Right cardiac atrium (tissue), 5 donors: ENCODE results near the gene GABPB1. TPM values are rescaled to one million over a fixed set of nuclear protein-coding genes. Genes with fewer than 3 reads are reported as not detected.

Experiments
- ATAC-seq, 2 donors: fragments of 200-7000 bp; cut with Tn5 transposase; one replicate each; pipeline versions ENCODE4 v1.8.0 to v1.9.1; 2020; ENCODE audit warnings: moderate library complexity in 2 of 2, mild to moderate bottlenecking in 1 of 2
- DNase-seq, 3 donors: peaks; one replicate each; pipeline ENCODE4 v3.0.0-alpha.2; 2020
- H3K27ac ChIP-seq: one replicate; pipeline ENCODE4 v1.5.1; 2013; ENCODE audit warnings: mild to moderate bottlenecking, low read length, control low read depth, moderate library complexity
- H3K27me3 ChIP-seq: one replicate; pipeline ENCODE4 v1.6.1; 2013; ENCODE audit not compliant: control insufficient read depth, insufficient read depth
- H3K4me1 ChIP-seq: one replicate; pipeline ENCODE4 v1.6.1; 2013; ENCODE audit warnings: low read length; ENCODE audit not compliant: control insufficient read depth, insufficient read depth
- H3K4me3 ChIP-seq: one replicate; pipeline ENCODE4 v1.5.1; 2013; ENCODE audit warnings: low read length, control low read depth
- H3K9me3 ChIP-seq: one replicate; pipeline ENCODE4 v1.6.1; 2013; ENCODE audit warnings: low read length; ENCODE audit not compliant: control insufficient read depth
- WGBS: extraction: QIAGEN DNeasy Blood & Tissue Kit; methylation state at CpG from one replicate; pipeline ENCODE4 v1.1.7; 2013; 5-methylcytosine and 5-hydroxymethylcytosine counted together
- intact Hi-C, 4 donors: fragments of 100-400 bp; cut with DNase I; formaldehyde crosslinking; loops; one replicate each; pipeline versions ENCODE4 v1.11.0 to v1.14.0; 2022 to 2023
- polyA plus RNA-seq: library from polyadenylated mRNA; stranded (reverse); fragments of 200-250 nt; gene quantifications from one replicate; pipeline ENCODE4 v1.2.3, GENCODE V29; 2013
- total RNA-seq, 4 donors: library from RNA; stranded (reverse); fragmentation: NEBNext Ultra II Directional; extraction: Animal tissue kit (Norgen Biotek cat#: 25700); gene quantifications; one replicate each; pipeline ENCODE4 v1.2.1, GENCODE V29; 2021
- donor health status: healthy with polysubstance abuse.
- donor health status: DM: no; HTN: yes; CAD: no.
- donor health status: DM: no; HTN: no; CAD: no.
- donor health status: DM: no; HTN: yes; CAD: no; lungs with severe emphysema.
- donor health status: DM: yes; HTN: yes; CAD: no.

The GABPB1 gene
- total and polyA plus RNA-seq, 5 donors, result 5.2 to 11.2 (median 10.1) TPM

DNA sequence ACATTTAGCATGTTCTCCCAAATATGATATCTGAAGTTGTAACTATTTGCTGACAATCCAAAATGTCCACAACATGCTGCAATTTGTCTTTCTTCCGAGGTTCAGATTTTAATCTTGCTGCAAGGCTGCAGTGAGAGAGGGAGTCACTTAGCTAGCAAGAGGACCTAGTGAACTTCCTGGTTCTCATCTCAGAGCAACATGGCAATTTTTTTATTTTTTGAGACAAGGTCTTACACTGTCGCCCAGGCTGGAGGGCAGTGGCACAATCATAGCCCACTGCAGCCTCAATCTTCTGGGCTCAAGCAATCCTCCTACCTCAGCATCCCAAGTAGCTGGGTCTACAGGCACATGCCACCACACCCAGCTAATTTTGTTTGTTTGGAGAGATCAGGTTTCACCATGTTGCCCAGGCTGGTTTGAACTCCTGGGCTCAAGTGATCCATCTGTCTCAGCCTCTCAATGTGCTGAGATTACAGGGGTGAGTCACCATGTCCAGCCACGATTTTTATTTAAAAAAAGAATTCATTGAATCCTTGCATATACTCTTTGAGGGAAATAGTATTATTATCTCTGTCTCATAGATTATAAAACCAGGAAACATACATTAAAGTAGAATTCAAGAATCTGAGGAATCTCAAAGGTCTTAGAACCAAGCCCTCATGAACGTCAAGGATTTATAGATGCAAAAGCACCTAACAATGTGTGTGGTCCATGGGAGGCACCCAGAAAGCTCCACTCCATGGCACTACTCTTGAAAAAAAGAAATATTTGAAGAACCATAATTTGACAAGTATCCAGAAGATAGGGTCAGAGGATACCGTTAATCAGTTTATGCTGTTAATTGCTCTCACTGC, 98.6 kb downstream of the GABPB1 start:
- no peaks in the 10 kb centered on the region for H3K4me1 ChIP-seq
- H3K4me3 ChIP-seq, result no peak overlapping the region
- WGBS, result 63% methylated on average over 5 of the region's 5 CpGs
- intact Hi-C loops, result no loop called here
- H3K27ac ChIP-seq, result no peak overlapping the region
- ATAC-seq (no peak), DNase-seq (no peak)
- no peaks in the 10 kb centered on the region for H3K27me3 ChIP-seq
- H3K9me3 ChIP-seq, result no peaks in the 10 kb centered on the region

DNA sequence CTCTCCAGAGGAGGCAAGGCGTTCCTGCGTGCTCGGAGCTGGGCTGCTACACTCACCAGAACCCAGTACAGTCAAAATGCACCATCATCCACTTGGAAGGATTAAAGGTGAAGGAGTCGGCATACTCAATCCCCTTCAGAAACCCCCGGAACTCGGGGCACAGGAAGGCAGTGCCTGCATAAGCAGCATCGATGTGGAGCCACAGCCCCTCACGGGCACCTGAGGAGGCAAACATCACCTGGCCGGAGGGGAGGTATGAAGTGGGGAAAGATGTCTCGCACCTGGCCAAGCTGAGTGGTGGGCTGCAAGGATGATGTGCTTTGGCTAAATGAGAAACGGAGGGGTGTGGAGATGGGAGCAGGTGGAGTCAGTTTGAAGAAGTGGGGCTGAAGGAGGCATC, 102.4 kb downstream of the GABPB1 start:
- Histone ChIP-seq H3K4me3 (no peak overlapping the region), H3K27me3 (no peaks in the 10 kb centered on the region), H3K9me3 (no peaks in the 10 kb centered on the region), H3K27ac (no peak overlapping the region), H3K4me1 (no peaks in the 10 kb centered on the region)
- intact Hi-C loops, result no loop called here
- WGBS, result 95% methylated on average over 11 of the region's 11 CpGs
- no peak for ATAC-seq
- DNase-seq, result no peak

DNA sequence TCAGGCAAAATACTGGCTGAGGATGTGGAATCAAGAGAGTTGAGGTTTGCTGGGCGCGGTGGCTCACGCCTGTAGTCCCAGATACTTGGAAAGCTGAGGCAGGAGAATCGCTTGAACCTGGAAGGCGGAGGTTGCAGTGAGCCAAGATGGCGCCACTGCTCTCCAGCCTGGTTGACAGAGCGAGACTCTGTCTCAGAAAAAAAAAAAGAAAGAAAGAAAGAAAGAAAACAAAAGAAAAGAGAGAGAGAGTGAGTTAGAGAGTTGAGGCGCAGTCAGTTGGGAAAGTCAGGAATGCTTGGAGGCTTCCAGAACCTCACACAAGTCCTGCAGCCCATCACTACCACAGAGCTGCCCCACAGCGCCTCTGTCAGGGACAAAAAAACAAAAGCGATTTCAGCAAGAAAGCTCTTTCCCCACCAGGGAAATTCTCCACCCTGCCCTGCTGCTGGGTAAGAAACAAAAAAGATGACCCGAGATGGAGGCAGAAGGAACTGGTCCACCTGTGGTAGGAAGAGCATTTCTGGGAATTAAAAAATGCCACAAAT, 103.3 kb downstream of the GABPB1 start:
- WGBS, result 81% methylated on average over 11 of the region's 11 CpGs
- no peaks in the 10 kb centered on the region for H3K27me3 ChIP-seq
- H3K9me3 ChIP-seq, result no peaks in the 10 kb centered on the region
- no peak for DNase-seq
- intact Hi-C loops, result no loop called here
- no peak overlapping the region for H3K27ac ChIP-seq
- no peak for ATAC-seq
- H3K4me1 ChIP-seq, result no peaks in the 10 kb centered on the region
- H3K4me3 ChIP-seq, result no peak overlapping the region

DNA sequence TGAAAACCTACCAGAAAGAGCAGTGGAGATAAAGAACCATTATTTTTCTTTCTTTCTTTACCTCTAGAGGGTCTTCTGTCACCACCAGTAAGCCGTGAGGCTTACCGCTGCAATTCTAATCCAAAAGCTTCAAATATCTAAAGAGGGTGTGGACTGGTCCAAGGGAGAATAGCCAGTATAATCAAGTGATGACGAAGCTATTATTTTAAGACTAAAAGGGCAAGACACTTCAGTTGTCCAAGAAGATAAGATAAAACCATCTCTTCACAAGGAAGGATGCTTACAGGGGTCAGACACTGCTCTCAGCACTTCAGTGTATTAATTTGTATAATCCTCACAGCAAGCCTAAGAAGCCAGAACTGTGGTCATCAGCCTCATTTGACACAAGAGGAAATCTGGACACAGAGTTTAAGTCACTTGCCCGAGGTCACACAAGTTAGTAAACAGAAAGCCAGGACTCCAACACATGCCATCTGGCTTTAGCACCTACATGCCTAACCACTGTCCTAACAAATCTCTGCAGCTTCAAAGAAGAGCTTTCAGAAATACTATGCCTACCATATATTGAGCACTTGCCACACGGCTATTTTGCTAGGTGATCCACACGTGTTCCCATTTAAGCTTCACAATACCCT, 104.1 kb downstream of the GABPB1 start:
- ATAC-seq (no peak), DNase-seq (no peak)
- no peaks in the 10 kb centered on the region for H3K9me3 ChIP-seq
- intact Hi-C loops, result no loop called here
- no peak overlapping the region for H3K27ac ChIP-seq
- no peaks in the 10 kb centered on the region for H3K27me3 ChIP-seq
- H3K4me1 ChIP-seq, result no peaks in the 10 kb centered on the region
- 36% methylated on average over 6 of the region's 6 CpGs for WGBS
- H3K4me3 ChIP-seq, result no peak overlapping the region

DNA sequence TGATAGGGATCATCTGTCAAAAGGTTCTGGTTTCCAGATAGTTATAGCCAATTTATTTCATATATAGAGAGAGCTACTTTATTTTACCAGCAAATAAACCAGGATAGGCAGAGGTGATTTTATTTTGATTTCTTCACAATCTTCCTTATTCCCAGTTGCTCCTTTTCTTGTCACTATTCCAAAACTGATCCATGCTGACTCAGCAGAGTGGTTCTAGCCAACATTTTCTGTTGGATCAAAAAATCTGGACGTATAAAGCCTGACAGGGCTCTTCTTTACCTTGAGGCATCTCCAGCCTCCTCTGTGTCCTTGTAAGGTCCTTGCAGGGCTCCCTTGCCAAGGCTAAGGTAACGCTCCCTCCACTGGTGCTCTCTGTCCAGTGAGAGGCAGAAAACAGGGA, 105.3 kb downstream of the GABPB1 start:
- Histone ChIP-seq H3K4me1 (no peaks in the 10 kb centered on the region), H3K4me3 (no peak overlapping the region), H3K9me3 (no peaks in the 10 kb centered on the region), H3K27ac (no peak overlapping the region), H3K27me3 (no peaks in the 10 kb centered on the region)
- 61% methylated on average over 2 of the region's 2 CpGs for WGBS
- intact Hi-C loops, result no loop called here
- no peak for ATAC-seq
- DNase-seq, result no peak

DNA sequence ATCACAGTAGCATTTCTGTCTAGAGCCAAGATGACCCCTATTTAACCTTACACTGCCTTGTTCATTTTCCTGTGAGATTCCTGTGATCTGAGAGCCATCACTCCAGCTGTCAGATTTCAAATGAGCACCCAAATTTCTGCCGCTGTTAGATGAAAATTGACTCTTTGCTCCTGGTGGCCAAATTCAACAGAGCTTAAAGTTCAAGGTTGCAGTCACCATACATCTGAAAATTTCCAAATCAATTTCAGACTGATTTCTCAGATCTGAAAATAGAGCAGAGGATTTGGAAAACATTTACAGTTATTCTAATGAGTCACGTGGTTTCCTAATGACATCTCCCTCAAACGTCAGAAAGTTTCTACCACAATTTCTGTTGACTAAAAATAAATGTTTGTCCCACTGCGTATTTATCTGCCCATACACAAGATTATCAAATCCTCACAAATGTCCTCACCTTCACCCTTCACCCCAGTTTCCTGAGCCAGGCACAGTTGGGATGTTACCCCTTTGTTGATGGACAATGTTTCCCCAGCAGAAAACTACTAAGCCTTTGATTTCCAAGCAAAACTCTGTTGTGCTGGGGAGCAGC, 105.9 kb downstream of the GABPB1 start:
- H3K4me1 ChIP-seq, result no peaks in the 10 kb centered on the region
- intact Hi-C loops, result no loop called here
- no peak for ATAC-seq
- DNase-seq, result no peak
- no peak overlapping the region for H3K4me3 ChIP-seq
- WGBS, result 43% methylated on average over 4 of the region's 4 CpGs
- H3K27ac ChIP-seq, result no peak overlapping the region
- no peaks in the 10 kb centered on the region for H3K9me3 ChIP-seq
- H3K27me3 ChIP-seq, result no peaks in the 10 kb centered on the region

DNA sequence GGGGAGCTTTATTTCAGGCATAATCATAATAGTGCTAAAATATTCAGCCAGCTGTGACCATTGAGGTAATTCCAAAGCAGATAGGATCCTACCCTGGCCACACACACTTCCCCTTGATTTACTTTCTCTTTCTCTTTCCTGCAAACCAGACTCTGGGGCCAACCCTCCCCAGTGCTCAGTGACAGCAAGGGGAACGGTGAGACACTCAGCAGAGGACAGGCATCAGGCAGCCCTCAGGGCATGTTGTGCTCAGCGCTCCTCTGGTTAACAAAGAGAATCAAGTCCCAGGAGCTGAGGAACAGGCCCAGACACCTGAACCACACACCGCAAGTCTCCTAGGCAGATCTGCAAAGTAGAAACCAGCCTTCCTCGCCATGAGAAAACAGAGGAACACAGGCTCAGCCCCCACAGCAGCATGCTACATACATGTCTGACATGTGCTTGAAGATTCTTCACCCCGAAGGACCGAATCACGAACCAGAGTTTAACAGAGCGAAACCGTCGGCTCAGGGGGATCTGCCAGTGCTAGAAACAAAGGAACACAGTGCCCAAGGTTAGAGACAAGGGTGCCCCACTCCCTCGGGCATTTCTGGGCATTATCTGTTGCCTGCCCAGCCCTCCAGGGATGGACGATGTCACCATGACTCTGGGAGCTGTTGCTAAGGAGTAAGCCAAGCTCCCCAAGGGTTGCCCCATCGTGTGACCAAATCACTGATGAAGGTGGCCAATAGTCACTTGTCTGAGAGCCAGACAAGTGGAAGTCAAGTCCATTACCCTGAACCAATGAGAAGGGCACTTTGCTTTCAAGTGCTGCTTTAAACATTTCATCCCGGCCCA, 107.0 kb downstream of the GABPB1 start:
- Histone ChIP-seq H3K4me3 (no peak overlapping the region), H3K27me3 (no peaks in the 10 kb centered on the region), H3K9me3 (no peaks in the 10 kb centered on the region), H3K27ac (no peak overlapping the region), H3K4me1 (no peaks in the 10 kb centered on the region)
- intact Hi-C loops, result no loop called here
- DNase-seq (peak in 1 of 3 donors; percentile 58), ATAC-seq (peak; percentile 59 to 62)
- 88% methylated on average over 14 of the region's 14 CpGs for WGBS

DNA sequence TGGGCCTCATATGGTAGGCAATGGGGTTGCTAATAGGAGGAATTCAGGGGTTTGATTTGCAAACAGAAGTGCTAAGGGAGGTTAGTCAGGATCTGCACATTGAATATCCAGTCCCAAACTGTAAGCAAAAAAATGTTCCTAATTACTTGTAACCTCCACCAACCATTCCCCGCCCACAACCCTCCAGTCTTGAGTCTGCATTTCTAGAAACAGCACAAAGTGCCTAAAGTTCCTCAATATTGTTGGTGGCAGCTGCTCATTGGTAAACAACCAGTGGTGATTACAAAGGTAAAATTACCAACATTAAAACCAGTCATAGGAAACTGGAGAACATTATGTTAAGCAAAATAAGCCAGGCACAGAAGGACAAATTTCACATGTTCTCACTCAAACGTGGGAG, 108.4 kb downstream of the GABPB1 start:
- Histone ChIP-seq H3K27ac (no peak overlapping the region), H3K9me3 (no peaks in the 10 kb centered on the region), H3K4me3 (no peak overlapping the region), H3K4me1 (no peaks in the 10 kb centered on the region), H3K27me3 (no peaks in the 10 kb centered on the region)
- intact Hi-C loops, result no loop called here
- ATAC-seq (no peak), DNase-seq (no peak)
- WGBS, result 88% methylated on average over 2 of the region's 2 CpGs

DNA sequence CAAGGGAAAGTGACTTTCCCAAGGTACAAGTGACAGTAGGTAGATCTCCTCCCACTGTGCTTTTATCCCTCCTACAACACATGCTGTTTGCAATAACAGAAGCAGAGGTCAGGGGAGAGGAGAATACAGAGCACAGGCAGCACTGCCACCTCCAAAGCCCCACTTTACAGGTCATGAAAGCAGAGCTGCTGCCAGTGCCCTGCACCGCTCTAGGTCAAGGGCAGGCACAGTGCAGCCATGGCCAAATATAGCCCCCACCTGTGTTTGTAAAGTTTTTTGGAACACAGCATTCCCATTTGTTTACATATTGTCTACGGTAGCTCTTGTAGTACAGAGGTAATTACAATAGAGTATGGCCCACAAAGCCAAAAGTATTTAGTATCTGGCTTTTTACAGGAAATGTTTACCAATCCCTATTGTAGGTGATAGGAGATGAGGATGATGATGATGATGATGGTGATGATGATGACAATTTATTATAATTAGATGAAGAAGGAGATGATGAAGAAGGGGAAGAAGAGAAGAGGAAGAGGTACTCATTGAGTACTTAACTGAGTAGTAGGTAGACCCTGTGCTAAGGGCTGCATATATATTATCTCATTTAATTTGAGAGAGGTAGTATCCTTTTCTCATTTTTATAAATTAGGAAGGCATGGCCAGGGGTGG, 109.9 kb downstream of the GABPB1 start:
- 95% methylated on average over 2 of the region's 2 CpGs for WGBS
- intact Hi-C loops, result no loop called here

DNA sequence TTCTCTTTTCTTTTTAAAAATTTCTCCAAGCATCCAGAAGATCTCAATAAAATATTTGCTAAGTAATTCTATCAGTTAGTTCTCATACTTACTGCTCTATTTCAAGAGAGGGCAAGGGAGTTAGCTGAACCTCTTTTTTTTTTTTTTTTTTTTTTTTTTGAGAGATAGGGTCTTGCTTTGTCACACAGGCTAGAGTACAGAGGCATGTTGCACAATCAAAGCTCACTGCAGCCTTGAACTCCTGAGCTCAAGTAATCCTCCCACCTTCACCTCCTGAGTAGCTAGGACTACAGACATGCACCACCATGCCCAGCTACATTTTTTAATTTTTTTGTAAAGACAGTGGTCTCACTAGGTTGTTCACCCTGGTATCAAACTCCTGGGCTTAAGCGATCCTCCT, 110.8 kb downstream of the GABPB1 start:
- no peak overlapping the region for H3K4me3 ChIP-seq
- no peaks in the 10 kb centered on the region for H3K4me1 ChIP-seq
- WGBS, result 95% methylated on average over 1 of the region's 1 CpG
- H3K9me3 ChIP-seq, result no peaks in the 10 kb centered on the region
- DNase-seq (no peak), ATAC-seq (no peak)
- no peak overlapping the region for H3K27ac ChIP-seq
- intact Hi-C loops, result no loop called here
- no peaks in the 10 kb centered on the region for H3K27me3 ChIP-seq

More for the DNA sequence above, 109.9 kb downstream of the GABPB1 start:
- Histone ChIP-seq H3K9me3 (no peaks in the 10 kb centered on the region), H3K4me3 (no peak overlapping the region), H3K27ac (no peak overlapping the region), H3K27me3 (no peaks in the 10 kb centered on the region), H3K4me1 (no peaks in the 10 kb centered on the region)
- ATAC-seq (no peak), DNase-seq (no peak)
